ENCODE data around the gene SCN4A. TPM values are rescaled to one million over a fixed set of nuclear protein-coding genes. Genes with fewer than 3 reads are reported as not detected.
A peak's percentile ranks its signal among the peaks of the same experiment; 100 is the strongest.
"Not testable (repeated sequence)": the region's sequence is repeated elsewhere in the genome, so short reads cannot be mapped to it uniquely, and the experiment has no call there.

The SCN4A gene
- polyA plus RNA-seq, 2 donors: 0.01 to 0.08 TPM

- H3K4me1 ChIP-seq (ENCODE audit: control insufficient read depth in 2 of 2, insufficient read depth in 2 of 2, low read length in 1 of 2): peaks cover 0 to 5% of the 10 kb centered on the region in 2 donors
- no peaks in the 10 kb centered on the region for H3K36me3 ChIP-seq (ENCODE audit: control insufficient read depth in 2 of 2, insufficient read depth in 2 of 2, low read length in 1 of 2)
- H3K9me3 ChIP-seq (ENCODE audit: control insufficient read depth in 2 of 2, insufficient read depth in 1 of 2, low read depth in 1 of 2, low read length in 1 of 2): no peaks in the 10 kb centered on the region
- no peaks in the 10 kb centered on the region for H3K27me3 ChIP-seq (ENCODE audit: control insufficient read depth in 1 of 2, insufficient read depth in 2 of 2, low read length in 2 of 2)
- no peak overlapping the region for H3K4me3 ChIP-seq (ENCODE audit: low read depth in 1 of 2, low read length in 2 of 2)
- H3K27ac ChIP-seq (ENCODE audit: low read depth in 2 of 2, low read length in 1 of 2): no peak overlapping the region
- WGBS, 2 donors: 80 to 82% methylated on average over 5 of the region's 5 CpGs
These were observed 35.6 kb upstream of the SCN4A start for GRCh38 chr17:64008346-64008745.

- WGBS, 2 donors: 57 to 59% methylated on average over 5 of the region's 5 CpGs
- peaks cover 0 to 5% of the 10 kb centered on the region in 2 donors for H3K4me1 ChIP-seq (ENCODE audit: control insufficient read depth in 2 of 2, insufficient read depth in 2 of 2, low read length in 1 of 2)
- H3K27ac ChIP-seq (ENCODE audit: low read depth in 2 of 2, low read length in 1 of 2): peak overlapping the region in 1 of 2 donors; percentile 22
- H3K36me3 ChIP-seq (ENCODE audit: control insufficient read depth in 2 of 2, insufficient read depth in 2 of 2, low read length in 1 of 2): no peaks in the 10 kb centered on the region
- H3K4me3 ChIP-seq (ENCODE audit: low read depth in 1 of 2, low read length in 2 of 2): no peak overlapping the region
- no peaks in the 10 kb centered on the region for H3K27me3 ChIP-seq (ENCODE audit: control insufficient read depth in 1 of 2, insufficient read depth in 2 of 2, low read length in 2 of 2)
- H3K9me3 ChIP-seq (ENCODE audit: control insufficient read depth in 2 of 2, insufficient read depth in 1 of 2, low read depth in 1 of 2, low read length in 1 of 2): no peaks in the 10 kb centered on the region
These were observed 35.1 kb upstream of the SCN4A start for GRCh38 chr17:64007838-64008282.

GRCh38 chr17:64007089-64007837 lies 34.5 kb upstream of the SCN4A start:
- H3K9me3 ChIP-seq (ENCODE audit: control insufficient read depth in 2 of 2, insufficient read depth in 1 of 2, low read depth in 1 of 2, low read length in 1 of 2); H3K36me3 ChIP-seq (ENCODE audit: control insufficient read depth in 2 of 2, insufficient read depth in 2 of 2, low read length in 1 of 2); H3K27me3 ChIP-seq (ENCODE audit: control insufficient read depth in 1 of 2, insufficient read depth in 2 of 2, low read length in 2 of 2); H3K4me3 ChIP-seq (ENCODE audit: low read depth in 1 of 2, low read length in 2 of 2); H3K4me1 ChIP-seq (ENCODE audit: control insufficient read depth in 2 of 2, insufficient read depth in 2 of 2, low read length in 1 of 2): not testable (repeated sequence)
- WGBS, 2 donors: 84 to 90% methylated on average over 5 of the region's 5 CpGs
- H3K27ac ChIP-seq (ENCODE audit: low read depth in 2 of 2, low read length in 1 of 2): peak overlapping the region in 1 of 2 donors; percentile 22

GRCh38 chr17:64006361-64007088 lies 33.8 kb upstream of the SCN4A start:
- Histone ChIP-seq H3K4me1 (ENCODE audit: control insufficient read depth in 2 of 2, insufficient read depth in 2 of 2, low read length in 1 of 2) (peaks cover 0 to 5% of the 10 kb centered on the region in 2 donors), H3K27ac (ENCODE audit: low read depth in 2 of 2, low read length in 1 of 2) (peak overlapping the region; percentile 21 to 26)
- WGBS, 2 donors: 70 to 73% methylated on average over 13 of the region's 13 CpGs

GRCh38 chr17:64005734-64006167 lies 33.0 kb upstream of the SCN4A start:
- Histone ChIP-seq H3K4me3 (ENCODE audit: low read depth in 1 of 2, low read length in 2 of 2) (no peak overlapping the region), H3K9me3 (ENCODE audit: control insufficient read depth in 2 of 2, insufficient read depth in 1 of 2, low read depth in 1 of 2, low read length in 1 of 2) (no peaks in the 10 kb centered on the region), H3K4me1 (ENCODE audit: control insufficient read depth in 2 of 2, insufficient read depth in 2 of 2, low read length in 1 of 2) (peaks cover 0 to 5% of the 10 kb centered on the region in 2 donors), H3K27me3 (ENCODE audit: control insufficient read depth in 1 of 2, insufficient read depth in 2 of 2, low read length in 2 of 2) (no peaks in the 10 kb centered on the region), H3K27ac (ENCODE audit: low read depth in 2 of 2, low read length in 1 of 2) (no peak overlapping the region), H3K36me3 (ENCODE audit: control insufficient read depth in 2 of 2, insufficient read depth in 2 of 2, low read length in 1 of 2) (no peaks in the 10 kb centered on the region)
- 41 to 45% methylated on average over 6 of the region's 6 CpGs for WGBS, 2 donors

More at GRCh38 chr17:64006361-64007088, 33.8 kb upstream of the SCN4A start:
- no peaks in the 10 kb centered on the region for H3K9me3 ChIP-seq (ENCODE audit: control insufficient read depth in 2 of 2, insufficient read depth in 1 of 2, low read depth in 1 of 2, low read length in 1 of 2)
- H3K4me3 ChIP-seq (ENCODE audit: low read depth in 1 of 2, low read length in 2 of 2): no peak overlapping the region
- H3K36me3 ChIP-seq (ENCODE audit: control insufficient read depth in 2 of 2, insufficient read depth in 2 of 2, low read length in 1 of 2): no peaks in the 10 kb centered on the region
- H3K27me3 ChIP-seq (ENCODE audit: control insufficient read depth in 1 of 2, insufficient read depth in 2 of 2, low read length in 2 of 2): no peaks in the 10 kb centered on the region

- peaks cover 0 to 5% of the 10 kb centered on the region in 2 donors for H3K4me1 ChIP-seq (ENCODE audit: control insufficient read depth in 2 of 2, insufficient read depth in 2 of 2, low read length in 1 of 2)
- WGBS, 2 donors: 77 to 82% methylated on average over 19 of the region's 19 CpGs
- no peaks in the 10 kb centered on the region for H3K9me3 ChIP-seq (ENCODE audit: control insufficient read depth in 2 of 2, insufficient read depth in 1 of 2, low read depth in 1 of 2, low read length in 1 of 2)
- no peak overlapping the region for H3K4me3 ChIP-seq (ENCODE audit: low read depth in 1 of 2, low read length in 2 of 2)
- no peak overlapping the region for H3K27ac ChIP-seq (ENCODE audit: low read depth in 2 of 2, low read length in 1 of 2)
- H3K36me3 ChIP-seq (ENCODE audit: control insufficient read depth in 2 of 2, insufficient read depth in 2 of 2, low read length in 1 of 2): no peaks in the 10 kb centered on the region
- H3K27me3 ChIP-seq (ENCODE audit: control insufficient read depth in 1 of 2, insufficient read depth in 2 of 2, low read length in 2 of 2): no peaks in the 10 kb centered on the region
These were observed 32.4 kb upstream of the SCN4A start for GRCh38 chr17:64004903-64005733.

GRCh38 chr17:64004218-64004770 lies 31.6 kb upstream of the SCN4A start:
- 87 to 89% methylated on average over 7 of the region's 7 CpGs for WGBS, 2 donors
- Histone ChIP-seq H3K27me3 (ENCODE audit: control insufficient read depth in 1 of 2, insufficient read depth in 2 of 2, low read length in 2 of 2) (no peaks in the 10 kb centered on the region), H3K4me1 (ENCODE audit: control insufficient read depth in 2 of 2, insufficient read depth in 2 of 2, low read length in 1 of 2) (peaks cover 0 to 9% of the 10 kb centered on the region in 2 donors), H3K27ac (ENCODE audit: low read depth in 2 of 2, low read length in 1 of 2) (no peak overlapping the region), H3K9me3 (ENCODE audit: control insufficient read depth in 2 of 2, insufficient read depth in 1 of 2, low read depth in 1 of 2, low read length in 1 of 2) (peaks cover 0 to 2% of the 10 kb centered on the region in 2 donors), H3K36me3 (ENCODE audit: control insufficient read depth in 2 of 2, insufficient read depth in 2 of 2, low read length in 1 of 2) (no peaks in the 10 kb centered on the region), H3K4me3 (ENCODE audit: low read depth in 1 of 2, low read length in 2 of 2) (no peak overlapping the region)

GRCh38 chr17:64003526-64004121 lies 30.9 kb upstream of the SCN4A start:
- Histone ChIP-seq H3K4me1 (ENCODE audit: control insufficient read depth in 2 of 2, insufficient read depth in 2 of 2, low read length in 1 of 2) (peaks cover 0 to 9% of the 10 kb centered on the region in 2 donors), H3K9me3 (ENCODE audit: control insufficient read depth in 2 of 2, insufficient read depth in 1 of 2, low read depth in 1 of 2, low read length in 1 of 2) (peaks cover 0 to 2% of the 10 kb centered on the region in 2 donors), H3K27ac (ENCODE audit: low read depth in 2 of 2, low read length in 1 of 2) (no peak overlapping the region), H3K36me3 (ENCODE audit: control insufficient read depth in 2 of 2, insufficient read depth in 2 of 2, low read length in 1 of 2) (no peaks in the 10 kb centered on the region), H3K4me3 (ENCODE audit: low read depth in 1 of 2, low read length in 2 of 2) (peak overlapping the region in 1 of 2 donors; percentile 1), H3K27me3 (ENCODE audit: control insufficient read depth in 1 of 2, insufficient read depth in 2 of 2, low read length in 2 of 2) (no peaks in the 10 kb centered on the region)
- 89 to 90% methylated on average over 13 of the region's 13 CpGs for WGBS, 2 donors

All from esophagus (tissue), 2 donors.